ENCODE data around the gene CCNL1. TPM values are rescaled to one million over a fixed set of nuclear protein-coding genes. Genes with fewer than 3 reads are reported as not detected.

The CCNL1 gene
- polyA plus RNA-seq, 1 donor (not counting 4 experiments of a cell fraction or from before 2014, with no cell fraction given), result 136 TPM

DNA sequence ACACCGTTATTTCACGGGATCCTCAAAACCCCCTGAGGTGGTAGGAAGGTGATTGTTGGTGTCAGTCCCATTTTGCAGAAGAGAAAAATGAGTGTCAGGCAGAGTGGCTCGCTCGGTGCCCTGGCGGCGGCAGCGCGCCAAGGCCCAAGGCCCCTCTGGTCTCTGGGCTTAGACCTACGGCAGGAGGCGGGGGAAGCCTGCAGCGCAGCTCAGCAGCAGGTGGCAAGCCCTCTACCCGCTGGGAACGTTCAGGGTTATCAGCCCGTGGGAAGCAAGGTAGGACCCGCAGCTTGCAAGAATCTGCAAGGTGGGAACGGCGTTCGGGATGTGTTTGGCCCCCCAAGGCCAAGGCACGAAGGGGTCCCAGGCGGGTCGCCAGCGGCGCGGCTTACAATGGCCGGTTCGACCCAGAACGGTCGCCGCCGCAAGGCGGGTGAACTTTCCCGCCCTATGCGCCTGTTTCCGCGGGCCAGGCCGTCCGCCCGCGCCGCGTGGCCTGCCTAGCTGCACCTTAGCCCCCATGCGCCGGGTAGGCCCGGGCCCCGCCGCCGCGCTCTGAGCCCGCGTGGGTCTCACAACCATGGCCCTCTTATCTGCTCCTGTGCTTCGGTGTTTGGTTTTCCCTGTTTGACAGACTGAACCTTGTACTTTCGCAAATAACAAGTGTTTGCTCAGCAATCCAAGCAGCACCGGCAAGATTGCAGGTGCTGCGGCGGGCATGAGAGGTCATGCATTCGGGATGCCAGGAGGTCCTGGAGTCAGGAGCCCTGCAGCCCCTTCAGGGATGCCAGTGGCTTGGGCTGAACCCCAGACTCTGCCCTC lies 39.7 kb downstream of the CCNL1 start:
- Histone ChIP-seq H3K9me3 (ENCODE audit: control insufficient read depth, low read depth, low read length) (no peaks in the 10 kb centered on the region), H3K79me2 (ENCODE audit: control insufficient read depth, insufficient read depth, low read length) (no peaks in the 10 kb centered on the region), H3K36me3 (ENCODE audit: control insufficient read depth in 2 of 2, extremely low read depth in 1 of 2, insufficient read depth in 2 of 2, low read length in 2 of 2) (no peaks in the 10 kb centered on the region), H3K9me1 (ENCODE audit: control insufficient read depth, extremely low read depth, insufficient read depth, low read length) (no peaks in the 10 kb centered on the region), H3K27me3 (ENCODE audit: control insufficient read depth, extremely low read depth, insufficient read depth, low read length) (no peaks in the 10 kb centered on the region), H4K20me1 (ENCODE audit: control insufficient read depth, extremely low read depth, insufficient read depth, low read length) (no peaks in the 10 kb centered on the region), H3K9ac (ENCODE audit: control insufficient read depth, extremely low read depth, insufficient read depth, low read length) (no peak overlapping the region), H2AFZ (ENCODE audit: control insufficient read depth, low read length) (no peak overlapping the region), H3K4me3 (ENCODE audit: control insufficient read depth in 2 of 3, extremely low read depth in 1 of 3, insufficient read depth in 2 of 3, low read depth in 1 of 3, low read length in 3 of 3) (no peak overlapping the region), H3K4me2 (ENCODE audit: control insufficient read depth, extremely low read depth, insufficient read depth, low read depth, low read length) (no peak overlapping the region), H3K27ac (ENCODE audit: control insufficient read depth, insufficient read depth, low read length) (no peak overlapping the region), H3K4me1 (ENCODE audit: control insufficient read depth, extremely low read depth, insufficient read depth, low read length) (peaks cover 59% of the 10 kb centered on the region)
- TF ChIP-seq EZH2 (IDR thresholded peaks at IDR 0.05; ENCODE audit: low read length), result no peak
- TF ChIP-seq, protein P1, sequence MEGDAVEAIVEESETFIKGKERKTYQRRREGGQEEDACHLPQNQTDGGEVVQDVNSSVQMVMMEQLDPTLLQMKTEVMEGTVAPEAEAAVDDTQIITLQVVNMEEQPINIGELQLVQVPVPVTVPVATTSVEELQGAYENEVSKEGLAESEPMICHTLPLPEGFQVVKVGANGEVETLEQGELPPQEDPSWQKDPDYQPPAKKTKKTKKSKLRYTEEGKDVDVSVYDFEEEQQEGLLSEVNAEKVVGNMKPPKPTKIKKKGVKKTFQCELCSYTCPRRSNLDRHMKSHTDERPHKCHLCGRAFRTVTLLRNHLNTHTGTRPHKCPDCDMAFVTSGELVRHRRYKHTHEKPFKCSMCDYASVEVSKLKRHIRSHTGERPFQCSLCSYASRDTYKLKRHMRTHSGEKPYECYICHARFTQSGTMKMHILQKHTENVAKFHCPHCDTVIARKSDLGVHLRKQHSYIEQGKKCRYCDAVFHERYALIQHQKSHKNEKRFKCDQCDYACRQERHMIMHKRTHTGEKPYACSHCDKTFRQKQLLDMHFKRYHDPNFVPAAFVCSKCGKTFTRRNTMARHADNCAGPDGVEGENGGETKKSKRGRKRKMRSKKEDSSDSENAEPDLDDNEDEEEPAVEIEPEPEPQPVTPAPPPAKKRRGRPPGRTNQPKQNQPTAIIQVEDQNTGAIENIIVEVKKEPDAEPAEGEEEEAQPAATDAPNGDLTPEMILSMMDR (optimal IDR thresholded peaks at IDR 0.05 in 1 of 3, IDR thresholded peaks at IDR 0.05 in 1 of 3, conservative IDR thresholded peaks at IDR 0.05 in 1 of 3; ENCODE audit: extremely low read depth in 1 of 3, insufficient read depth in 2 of 3, low read length in 3 of 3), result no peak
- DNase-seq (ENCODE audit: low read depth, low spot score) (no peak), FAIRE-seq (no peak)
- dilution Hi-C loops (cut with MboI; ENCODE audit: extremely low pct_ligation_motif_present, low sequenced_read_pairs), result no loop called here

DNA sequence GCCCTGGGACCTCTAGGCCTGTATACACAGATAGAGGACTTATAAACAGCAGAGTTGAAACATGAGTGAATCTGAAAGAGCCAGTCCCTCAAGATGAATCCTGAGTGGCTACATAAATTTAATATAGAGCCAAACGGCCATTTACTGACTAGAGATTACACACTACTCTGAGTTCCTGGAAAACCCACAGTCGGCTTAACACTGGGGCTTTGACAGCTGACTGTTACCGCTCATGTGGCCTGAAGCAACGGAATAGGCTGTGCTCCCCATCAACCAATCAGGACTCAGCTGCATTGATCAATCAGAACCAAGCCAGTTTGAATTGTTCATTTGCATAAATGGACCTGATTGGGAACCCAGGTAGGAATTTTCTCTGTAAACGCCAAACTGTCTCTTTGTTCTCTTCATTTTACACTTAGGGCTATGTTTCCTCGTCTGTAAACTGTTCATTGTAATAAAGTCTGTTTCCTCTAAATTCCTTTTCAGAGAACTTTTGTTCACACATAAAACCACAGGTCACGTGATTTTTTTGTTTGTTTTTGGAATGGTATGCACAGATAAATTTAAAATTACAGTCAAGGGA lies 40.5 kb downstream of the CCNL1 start:
- Histone ChIP-seq H3K4me2 (ENCODE audit: control insufficient read depth, extremely low read depth, insufficient read depth, low read depth, low read length) (no peak overlapping the region), H3K79me2 (ENCODE audit: control insufficient read depth, insufficient read depth, low read length) (no peaks in the 10 kb centered on the region), H3K36me3 (ENCODE audit: control insufficient read depth in 2 of 2, extremely low read depth in 1 of 2, insufficient read depth in 2 of 2, low read length in 2 of 2) (no peaks in the 10 kb centered on the region), H3K4me1 (ENCODE audit: control insufficient read depth, extremely low read depth, insufficient read depth, low read length) (peaks cover 55% of the 10 kb centered on the region), H2AFZ (ENCODE audit: control insufficient read depth, low read length) (no peak overlapping the region), H3K27ac (ENCODE audit: control insufficient read depth, insufficient read depth, low read length) (no peak overlapping the region), H3K4me3 (ENCODE audit: control insufficient read depth in 2 of 3, extremely low read depth in 1 of 3, insufficient read depth in 2 of 3, low read depth in 1 of 3, low read length in 3 of 3) (no peak overlapping the region), H3K27me3 (ENCODE audit: control insufficient read depth, extremely low read depth, insufficient read depth, low read length) (no peaks in the 10 kb centered on the region), H3K9me3 (ENCODE audit: control insufficient read depth, low read depth, low read length) (no peaks in the 10 kb centered on the region), H3K9me1 (ENCODE audit: control insufficient read depth, extremely low read depth, insufficient read depth, low read length) (no peaks in the 10 kb centered on the region), H3K9ac (ENCODE audit: control insufficient read depth, extremely low read depth, insufficient read depth, low read length) (no peak overlapping the region), H4K20me1 (ENCODE audit: control insufficient read depth, extremely low read depth, insufficient read depth, low read length) (no peaks in the 10 kb centered on the region)
- DNase-seq (ENCODE audit: low read depth, low spot score), result no peak
- dilution Hi-C loops (cut with MboI; ENCODE audit: extremely low pct_ligation_motif_present, low sequenced_read_pairs), result no loop called here
- no peak for FAIRE-seq
- TF ChIP-seq, protein P1 (optimal IDR thresholded peaks at IDR 0.05 in 1 of 3, IDR thresholded peaks at IDR 0.05 in 1 of 3, conservative IDR thresholded peaks at IDR 0.05 in 1 of 3; ENCODE audit: extremely low read depth in 1 of 3, insufficient read depth in 2 of 3, low read length in 3 of 3), result no peak
- no peak for TF ChIP-seq EZH2 (IDR thresholded peaks at IDR 0.05; ENCODE audit: low read length)
